Measurements from ENCODE around the gene DCPS.
"Not testable (repeated sequence)": the region's sequence is repeated elsewhere in the genome, so short reads cannot be mapped to it uniquely, and the experiment has no call there.

DCPS gene

DNA sequence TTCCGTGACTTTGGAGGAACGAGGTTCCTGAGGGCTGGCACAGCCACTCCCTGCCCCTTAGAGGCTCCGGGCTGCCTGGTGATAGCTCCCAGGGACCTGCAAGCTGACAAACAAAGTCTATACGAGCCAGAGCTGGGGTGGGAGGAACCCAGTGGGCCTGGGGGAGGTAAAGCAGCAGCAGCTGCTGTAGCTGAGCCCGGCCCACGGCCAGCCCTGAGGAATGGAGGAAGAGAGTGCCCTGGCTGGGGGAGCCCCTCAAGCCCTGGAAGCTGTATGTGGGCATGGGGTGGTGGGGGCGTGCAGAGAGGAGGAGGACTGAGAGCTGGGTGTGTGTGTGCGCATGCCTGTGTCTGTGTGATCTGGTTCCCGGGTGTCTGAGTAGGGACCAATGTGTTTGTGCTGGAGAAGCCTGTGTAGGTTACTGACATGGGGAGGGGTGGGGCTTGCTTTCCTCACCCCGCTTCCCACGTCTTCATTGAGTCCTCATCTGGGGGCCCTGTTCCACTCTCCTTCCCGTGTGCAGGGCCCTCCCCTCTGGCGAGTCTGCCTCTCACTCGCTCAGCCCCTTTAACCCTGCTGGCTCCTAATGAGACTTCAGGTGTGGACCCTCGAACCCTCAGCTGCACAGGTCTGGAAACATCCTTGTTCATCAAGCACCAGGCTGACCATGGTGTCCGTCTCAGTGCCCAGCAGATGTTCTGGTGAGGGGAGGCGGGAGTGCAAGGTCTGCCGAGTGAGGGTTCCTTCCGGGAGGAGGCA lies 62.4 kb downstream of the DCPS start:
- TF ChIP-seq, protein P1, sequence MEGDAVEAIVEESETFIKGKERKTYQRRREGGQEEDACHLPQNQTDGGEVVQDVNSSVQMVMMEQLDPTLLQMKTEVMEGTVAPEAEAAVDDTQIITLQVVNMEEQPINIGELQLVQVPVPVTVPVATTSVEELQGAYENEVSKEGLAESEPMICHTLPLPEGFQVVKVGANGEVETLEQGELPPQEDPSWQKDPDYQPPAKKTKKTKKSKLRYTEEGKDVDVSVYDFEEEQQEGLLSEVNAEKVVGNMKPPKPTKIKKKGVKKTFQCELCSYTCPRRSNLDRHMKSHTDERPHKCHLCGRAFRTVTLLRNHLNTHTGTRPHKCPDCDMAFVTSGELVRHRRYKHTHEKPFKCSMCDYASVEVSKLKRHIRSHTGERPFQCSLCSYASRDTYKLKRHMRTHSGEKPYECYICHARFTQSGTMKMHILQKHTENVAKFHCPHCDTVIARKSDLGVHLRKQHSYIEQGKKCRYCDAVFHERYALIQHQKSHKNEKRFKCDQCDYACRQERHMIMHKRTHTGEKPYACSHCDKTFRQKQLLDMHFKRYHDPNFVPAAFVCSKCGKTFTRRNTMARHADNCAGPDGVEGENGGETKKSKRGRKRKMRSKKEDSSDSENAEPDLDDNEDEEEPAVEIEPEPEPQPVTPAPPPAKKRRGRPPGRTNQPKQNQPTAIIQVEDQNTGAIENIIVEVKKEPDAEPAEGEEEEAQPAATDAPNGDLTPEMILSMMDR (conservative IDR thresholded peaks at IDR 0.05; ENCODE audit: low read depth, low read length), result no peak
- H3K4me3 ChIP-seq (ENCODE audit: low read depth, low read length), result no peak overlapping the region
- no peak for DNase-seq (ENCODE audit: low read depth)

- not testable (repeated sequence) for H3K4me3 ChIP-seq (ENCODE audit: low read depth, low read length); DNase-seq (ENCODE audit: low read depth)
Observed at GRCh38 chr11:126366823-126367654, 63.2 kb downstream of the DCPS start.

GRCh38 chr11:126367806-126368205 lies 63.9 kb downstream of the DCPS start:
- not testable (repeated sequence) for H3K4me3 ChIP-seq (ENCODE audit: low read depth, low read length)

GRCh38 chr11:126368336-126369119 lies 64.7 kb downstream of the DCPS start:
- DNase-seq (ENCODE audit: low read depth); H3K4me3 ChIP-seq (ENCODE audit: low read depth, low read length): not testable (repeated sequence)

More at GRCh38 chr11:126367806-126368205, 63.9 kb downstream of the DCPS start:
- not testable (repeated sequence) for DNase-seq (ENCODE audit: low read depth)

GRCh38 chr11:126370016-126370415 lies 66.2 kb downstream of the DCPS start:
- no peak for DNase-seq (ENCODE audit: low read depth)
- TF ChIP-seq, protein P1 (conservative IDR thresholded peaks at IDR 0.05; ENCODE audit: low read depth, low read length), result no peak
- H3K4me3 ChIP-seq (ENCODE audit: low read depth, low read length), result no peak overlapping the region

GRCh38 chr11:126371595-126371994 lies 67.7 kb downstream of the DCPS start:
- TF ChIP-seq, protein P1 (conservative IDR thresholded peaks at IDR 0.05; ENCODE audit: low read depth, low read length), result no peak
- H3K4me3 ChIP-seq (ENCODE audit: low read depth, low read length), result no peak overlapping the region
- no peak for DNase-seq (ENCODE audit: low read depth)

DNA sequence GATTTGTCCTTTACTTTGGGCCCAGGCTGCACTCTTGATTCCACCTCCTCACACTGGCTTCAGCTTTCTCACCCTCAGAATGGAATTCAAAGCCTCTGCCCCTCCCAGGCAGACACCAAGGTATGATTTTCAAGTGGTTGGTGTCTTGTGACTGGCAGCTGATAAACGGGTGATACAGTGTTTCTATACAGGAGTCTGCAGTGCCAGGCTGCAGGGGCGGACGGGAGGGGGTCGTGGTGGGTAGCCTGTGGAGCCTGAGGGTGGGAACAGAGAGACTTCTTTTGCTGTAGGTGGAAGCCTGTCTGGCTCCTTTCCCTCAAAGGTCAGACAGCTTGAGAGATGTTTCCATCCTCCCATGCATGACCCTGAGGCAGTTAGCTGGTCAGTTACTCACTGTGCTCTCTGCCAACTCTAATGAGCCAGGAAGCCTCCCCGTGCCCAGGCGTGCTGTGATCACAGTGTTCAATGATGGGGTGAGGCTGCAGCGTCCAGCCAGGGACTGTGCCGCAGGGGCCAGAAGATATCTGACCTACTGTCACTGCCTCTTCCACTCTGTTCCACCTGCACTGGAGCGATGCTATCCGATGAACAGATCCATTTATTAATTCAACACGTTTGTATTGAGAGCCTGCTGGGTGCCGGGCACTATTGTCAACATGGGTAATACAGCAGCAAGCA lies 69.7 kb downstream of the DCPS start:
- not testable (repeated sequence) for DNase-seq (ENCODE audit: low read depth); H3K4me3 ChIP-seq (ENCODE audit: low read depth, low read length)

- not testable (repeated sequence) for DNase-seq (ENCODE audit: low read depth)
Observed at GRCh38 chr11:126374562-126375300, 70.9 kb downstream of the DCPS start.

GRCh38 chr11:126375726-126376125 lies 71.9 kb downstream of the DCPS start:
- TF ChIP-seq, protein P1 (conservative IDR thresholded peaks at IDR 0.05; ENCODE audit: low read depth, low read length), result no peak
- no peak for DNase-seq (ENCODE audit: low read depth)
- H3K4me3 ChIP-seq (ENCODE audit: low read depth, low read length), result no peak overlapping the region

More at GRCh38 chr11:126374562-126375300, 70.9 kb downstream of the DCPS start:
- not testable (repeated sequence) for H3K4me3 ChIP-seq (ENCODE audit: low read depth, low read length)
